Stimulated activated CD4-positive, alpha-beta T cell treated with anti-CD3 and anti-CD28 coated beads, TNF-alpha, amount 100 ng/mL, for 1 hour (primary cell): ENCODE data around the gene AURKB.
"Not testable (repeated sequence)": the region's sequence is repeated elsewhere in the genome, so short reads cannot be mapped to it uniquely, and the experiment has no call there.

Experiments used
- DNase-seq, 3 donors: peaks; one replicate each; pipeline ENCODE4 v3.0.0-alpha.2; 2020; ENCODE audit warnings: low read depth in 3 of 3, low spot score in 1 of 3

AURKB gene

GRCh38 chr17:8209907-8210760, at the start of gene AURKB:
Gene AURKB, minus strand, starts transcription at chr17:8210575. Its CDS starts 351 bp downstream, at chr17:8210224.
- DNase-seq = peak; percentile 72 to 81 (median 76)

GRCh38 chr17:8257801-8258200, 47.4 kb upstream of the AURKB start:
- DNase-seq = no peak

GRCh38 chr17:8256691-8257090, 46.3 kb upstream of the AURKB start:
- DNase-seq = no peak

GRCh38 chr17:8256291-8256690, 45.9 kb upstream of the AURKB start:
- no peak for DNase-seq

GRCh38 chr17:8255499-8255898, 45.1 kb upstream of the AURKB start:
- no peak for DNase-seq

GRCh38 chr17:8254881-8255280, 44.5 kb upstream of the AURKB start:
- DNase-seq = no peak

GRCh38 chr17:8253801-8254200, 43.4 kb upstream of the AURKB start:
- no peak for DNase-seq

GRCh38 chr17:8251411-8251810, 41.0 kb upstream of the AURKB start:
- not testable (repeated sequence) for DNase-seq

- DNase-seq = no peak
Measured at GRCh38 chr17:8249621-8250500, 39.5 kb upstream of the AURKB start.

- DNase-seq = peak; percentile 86 to 97 (median 87)
Measured at GRCh38 chr17:8248751-8249607, 38.6 kb upstream of the AURKB start, which contains the start of gene PFAS. Gene PFAS, plus strand, starts transcription at chr17:8249289. Its CDS starts 4,649 bp downstream, at chr17:8253938.

- no peak for DNase-seq
Measured at GRCh38 chr17:8244768-8245167, 34.4 kb upstream of the AURKB start.

GRCh38 chr17:8243827-8244226, 33.5 kb upstream of the AURKB start:
- no peak for DNase-seq

- DNase-seq = no peak
Measured at GRCh38 chr17:8237886-8238285, 27.5 kb upstream of the AURKB start.

GRCh38 chr17:8237175-8237574, 26.8 kb upstream of the AURKB start:
- DNase-seq = no peak

- no peak for DNase-seq
Measured at GRCh38 chr17:8235676-8236075, 25.3 kb upstream of the AURKB start.

- DNase-seq = no peak
Measured at GRCh38 chr17:8234361-8235270, 24.2 kb upstream of the AURKB start.

GRCh38 chr17:8231701-8232100, 21.3 kb upstream of the AURKB start:
- DNase-seq = no peak

- no peak for DNase-seq
Measured at GRCh38 chr17:8227238-8227581, 16.8 kb upstream of the AURKB start.

GRCh38 chr17:8226536-8227237, 16.3 kb upstream of the AURKB start:
- DNase-seq = no peak
